ENCODE results near the gene FSD1L. TPM values are rescaled to one million over a fixed set of nuclear protein-coding genes. Genes with fewer than 3 reads are reported as not detected.

FSD1L gene
- total RNA-seq, 1 experiment from 2014 or later: 5.6 TPM

DNA sequence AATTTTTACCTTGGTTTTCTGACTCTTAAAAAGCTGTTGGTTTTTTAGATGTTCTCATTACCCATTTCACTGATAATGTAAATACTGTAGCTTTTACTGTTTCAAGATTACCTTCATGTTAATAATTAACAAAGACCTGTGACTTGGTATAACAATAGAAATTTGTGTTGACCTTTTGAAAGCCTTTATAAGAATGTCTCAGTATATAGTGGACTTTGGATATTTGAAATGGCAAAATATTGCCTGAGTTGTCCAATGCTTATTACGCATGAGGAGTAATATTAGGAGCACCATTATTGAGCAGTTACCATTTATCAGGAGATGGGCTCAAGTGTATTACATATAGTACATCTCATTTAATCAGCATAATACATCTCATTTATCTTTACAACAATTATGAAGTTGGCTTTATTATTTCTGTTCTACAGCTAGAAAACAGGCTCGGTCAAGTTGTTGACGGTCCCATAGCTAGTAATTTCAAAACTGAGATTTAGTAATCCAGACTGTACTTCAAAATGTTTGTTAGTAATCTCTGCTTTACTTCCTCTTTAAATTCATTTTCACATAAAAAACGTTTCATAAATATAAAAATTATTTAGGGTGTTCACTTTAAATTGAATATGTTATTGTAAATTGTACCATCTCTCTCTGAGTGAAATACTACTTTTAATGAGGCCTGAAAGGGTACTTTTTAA, 59.4 kb downstream of the FSD1L start:
- ChIA-PET CTCF (no interaction called here), POLR2A (ENCODE audit: unreplicated experiment) (interaction anchor here (0.9 kb wide), 1 partner anchor 58 kb away, joined by 5 read pairs; no protein-coding TSS in a partner anchor)
- no TSS peak for BruUV-seq (replicated peaks)
- Histone ChIP-seq H3F3A (ENCODE audit: insufficient read depth, low read depth) (no peaks in the 10 kb centered on the region), H3K36me3 (ENCODE audit: low read depth) (no peaks in the 10 kb centered on the region), H3K4me3 (no peak overlapping the region), H3K4me2 (no peak overlapping the region), H3K9me2 (ENCODE audit: insufficient read depth) (no peaks in the 10 kb centered on the region), H3K79me2 (ENCODE audit: low read depth) (no peaks in the 10 kb centered on the region), H3K4me1 (replicated peaks; ENCODE audit: insufficient read depth) (no peaks in the 10 kb centered on the region; the same call in 1 of the 2 replicates), H3K27ac (no peak overlapping the region), H3K9me3 (ENCODE audit: insufficient read depth, low read depth) (no peaks in the 10 kb centered on the region), H2AFZ (no peak overlapping the region), H3K27me3 (ENCODE audit: insufficient read depth, low read depth) (no peaks in the 10 kb centered on the region), H4K20me1 (ENCODE audit: insufficient read depth) (no peaks in the 10 kb centered on the region)
- intact Hi-C loops (cut with micrococcal nuclease; ENCODE audit: unreplicated experiment): no loop called here
- TF ChIP-seq, protein P1, sequence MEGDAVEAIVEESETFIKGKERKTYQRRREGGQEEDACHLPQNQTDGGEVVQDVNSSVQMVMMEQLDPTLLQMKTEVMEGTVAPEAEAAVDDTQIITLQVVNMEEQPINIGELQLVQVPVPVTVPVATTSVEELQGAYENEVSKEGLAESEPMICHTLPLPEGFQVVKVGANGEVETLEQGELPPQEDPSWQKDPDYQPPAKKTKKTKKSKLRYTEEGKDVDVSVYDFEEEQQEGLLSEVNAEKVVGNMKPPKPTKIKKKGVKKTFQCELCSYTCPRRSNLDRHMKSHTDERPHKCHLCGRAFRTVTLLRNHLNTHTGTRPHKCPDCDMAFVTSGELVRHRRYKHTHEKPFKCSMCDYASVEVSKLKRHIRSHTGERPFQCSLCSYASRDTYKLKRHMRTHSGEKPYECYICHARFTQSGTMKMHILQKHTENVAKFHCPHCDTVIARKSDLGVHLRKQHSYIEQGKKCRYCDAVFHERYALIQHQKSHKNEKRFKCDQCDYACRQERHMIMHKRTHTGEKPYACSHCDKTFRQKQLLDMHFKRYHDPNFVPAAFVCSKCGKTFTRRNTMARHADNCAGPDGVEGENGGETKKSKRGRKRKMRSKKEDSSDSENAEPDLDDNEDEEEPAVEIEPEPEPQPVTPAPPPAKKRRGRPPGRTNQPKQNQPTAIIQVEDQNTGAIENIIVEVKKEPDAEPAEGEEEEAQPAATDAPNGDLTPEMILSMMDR (conservative IDR thresholded peaks at IDR 0.05): no peak
- no peak for TF ChIP-seq EZH2 (IDR thresholded peaks at IDR 0.05; ENCODE audit: low read depth)
- DNase-seq: no peak

DNA sequence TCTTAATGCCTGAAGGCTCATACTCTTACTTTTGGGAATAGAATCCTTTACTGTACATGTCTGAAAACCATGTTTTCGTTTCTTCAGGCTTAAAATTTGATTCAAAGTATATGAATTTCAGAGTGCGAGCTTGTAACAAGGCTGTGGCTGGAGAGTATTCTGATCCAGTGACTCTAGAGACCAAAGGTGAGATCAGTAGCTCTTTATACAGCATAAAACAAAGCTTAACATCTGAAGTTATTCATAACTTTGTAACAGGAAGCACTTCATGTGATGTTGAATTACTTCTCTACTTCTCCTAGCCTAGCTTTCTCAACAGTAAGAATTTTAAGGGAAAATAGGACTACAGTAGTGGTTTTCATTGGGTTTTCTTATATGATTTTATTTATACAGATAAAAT, 60.7 kb downstream of the FSD1L start:
- Histone ChIP-seq H3K27me3 (ENCODE audit: insufficient read depth, low read depth) (no peaks in the 10 kb centered on the region), H3K4me2 (no peak overlapping the region), H3F3A (ENCODE audit: insufficient read depth, low read depth) (no peaks in the 10 kb centered on the region), H3K9me2 (ENCODE audit: insufficient read depth) (no peaks in the 10 kb centered on the region), H3K4me1 (replicated peaks; ENCODE audit: insufficient read depth) (no peaks in the 10 kb centered on the region; the same call in 1 of the 2 replicates), H3K27ac (no peak overlapping the region), H3K4me3 (no peak overlapping the region), H2AFZ (no peak overlapping the region), H3K36me3 (ENCODE audit: low read depth) (no peaks in the 10 kb centered on the region), H3K9me3 (ENCODE audit: insufficient read depth, low read depth) (no peaks in the 10 kb centered on the region), H4K20me1 (ENCODE audit: insufficient read depth) (no peaks in the 10 kb centered on the region), H3K79me2 (ENCODE audit: low read depth) (no peaks in the 10 kb centered on the region)
- CTCF ChIA-PET: no interaction called here
- BruUV-seq (replicated peaks): no TSS peak
- TF ChIP-seq, protein P1 (conservative IDR thresholded peaks at IDR 0.05): no peak
- no peak for TF ChIP-seq EZH2 (IDR thresholded peaks at IDR 0.05; ENCODE audit: low read depth)
- POLR2A ChIA-PET (ENCODE audit: unreplicated experiment): no interaction called here
- intact Hi-C loops (cut with micrococcal nuclease; ENCODE audit: unreplicated experiment): no loop called here
- DNase-seq: no peak

DNA sequence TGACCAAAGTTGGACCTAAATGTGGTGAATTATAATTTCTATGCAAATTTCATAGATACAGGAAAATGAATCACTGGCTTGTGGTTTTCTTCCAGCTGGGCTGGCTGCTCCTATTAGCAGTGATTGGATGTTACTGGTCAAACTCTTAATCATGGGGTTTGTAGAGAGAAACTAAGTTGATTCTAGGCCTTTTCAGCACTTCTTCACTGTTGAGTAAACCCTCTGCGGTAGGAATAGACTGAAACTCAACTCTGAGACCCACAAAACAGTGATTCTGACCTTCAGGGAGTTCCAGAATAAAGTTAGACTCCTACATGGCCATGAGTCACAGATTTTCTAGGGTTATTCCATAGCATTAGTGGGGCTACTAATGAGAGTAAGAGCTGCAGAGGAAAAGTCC, 62.2 kb downstream of the FSD1L start:
- no peaks in the 10 kb centered on the region for H3K36me3 ChIP-seq (ENCODE audit: low read depth)
- no peak for DNase-seq
- no peaks in the 10 kb centered on the region for H3K9me3 ChIP-seq (ENCODE audit: insufficient read depth, low read depth)
- no peaks in the 10 kb centered on the region for H3K9me2 ChIP-seq (ENCODE audit: insufficient read depth)
- TF ChIP-seq, protein P1 (conservative IDR thresholded peaks at IDR 0.05): no peak
- no peak for TF ChIP-seq EZH2 (IDR thresholded peaks at IDR 0.05; ENCODE audit: low read depth)
- intact Hi-C loops (cut with micrococcal nuclease; ENCODE audit: unreplicated experiment): no loop called here
- no peaks in the 10 kb centered on the region for H3K79me2 ChIP-seq (ENCODE audit: low read depth)
- H3F3A ChIP-seq (ENCODE audit: insufficient read depth, low read depth): no peaks in the 10 kb centered on the region
- H3K27ac ChIP-seq: no peak overlapping the region
- no peak overlapping the region for H2AFZ ChIP-seq
- no peaks in the 10 kb centered on the region for H4K20me1 ChIP-seq (ENCODE audit: insufficient read depth)
- no peak overlapping the region for H3K4me2 ChIP-seq
- ChIA-PET POLR2A (ENCODE audit: unreplicated experiment) (no interaction called here), CTCF (no interaction called here)
- no peaks in the 10 kb centered on the region for H3K27me3 ChIP-seq (ENCODE audit: insufficient read depth, low read depth)
- H3K4me1 ChIP-seq (replicated peaks; ENCODE audit: insufficient read depth): no peaks in the 10 kb centered on the region
- no peak overlapping the region for H3K4me3 ChIP-seq
- no TSS peak for BruUV-seq (replicated peaks)

All from PC-9 (cell line).